ENCODE results near the gene CNBP.
"Not testable (repeated sequence)": the region's sequence is repeated elsewhere in the genome, so short reads cannot be mapped to it uniquely, and the experiment has no call there.

- TF ChIP-seq CTCF, POLR2A (IDR thresholded peaks at IDR 0.05): not testable (repeated sequence)
Measured at GRCh38 chr3:129184784-129185542, 1.3 kb upstream of the CNBP start.
